NCI-H2029 (cell line): ENCODE data around the gene OR4K17.
"Not testable (repeated sequence)": the region's sequence is repeated elsewhere in the genome, so short reads cannot be mapped to it uniquely, and the experiment has no call there.

Experiments used
- DNase-seq: peaks from one replicate; lab custom pipeline; 2025; lab: John Stamatoyannopoulos, UW

The OR4K17 gene

GRCh38 chr14:20110438-20110837 is at the start of gene OR4K17:
Gene OR4K17 (plus strand): TSS chr14:20110739. CDS start chr14:20117500, 6,761 bp downstream.
- DNase-seq = no peak

- no peak for DNase-seq
Observed at GRCh38 chr14:20092050-20092449, 18.5 kb upstream of the OR4K17 start.

GRCh38 chr14:20093442-20093841 is 17.1 kb upstream of the OR4K17 start:
- DNase-seq = no peak

GRCh38 chr14:20098926-20099770 is 11.4 kb upstream of the OR4K17 start:
- not testable (repeated sequence) for DNase-seq

- no peak for DNase-seq
Observed at GRCh38 chr14:20112321-20112720, 1.8 kb downstream of the OR4K17 start.

GRCh38 chr14:20116748-20117147 is 6.2 kb downstream of the OR4K17 start:
- no peak for DNase-seq

- no peak for DNase-seq
Observed at GRCh38 chr14:20118795-20119194, 8.3 kb downstream of the OR4K17 start.

GRCh38 chr14:20138520-20138919 is 28.0 kb downstream of the OR4K17 start, which contains the start of gene OR4N5:
Gene OR4N5 (plus strand): TSS chr14:20138820. CDS start chr14:20143736, 4,916 bp downstream.
- DNase-seq = no peak

GRCh38 chr14:20143911-20144310 is 33.4 kb downstream of the OR4K17 start:
- DNase-seq = no peak

- DNase-seq = no peak
Observed at GRCh38 chr14:20144820-20145219, 34.3 kb downstream of the OR4K17 start.

- DNase-seq = no peak
Observed at GRCh38 chr14:20164462-20164861, 53.9 kb downstream of the OR4K17 start.

- no peak for DNase-seq
Observed at GRCh38 chr14:20167091-20167490, 56.6 kb downstream of the OR4K17 start.

GRCh38 chr14:20169852-20170251 is 59.3 kb downstream of the OR4K17 start:
- DNase-seq = not testable (repeated sequence)
